ENCODE measurements around the gene MEIS2.

DNA sequence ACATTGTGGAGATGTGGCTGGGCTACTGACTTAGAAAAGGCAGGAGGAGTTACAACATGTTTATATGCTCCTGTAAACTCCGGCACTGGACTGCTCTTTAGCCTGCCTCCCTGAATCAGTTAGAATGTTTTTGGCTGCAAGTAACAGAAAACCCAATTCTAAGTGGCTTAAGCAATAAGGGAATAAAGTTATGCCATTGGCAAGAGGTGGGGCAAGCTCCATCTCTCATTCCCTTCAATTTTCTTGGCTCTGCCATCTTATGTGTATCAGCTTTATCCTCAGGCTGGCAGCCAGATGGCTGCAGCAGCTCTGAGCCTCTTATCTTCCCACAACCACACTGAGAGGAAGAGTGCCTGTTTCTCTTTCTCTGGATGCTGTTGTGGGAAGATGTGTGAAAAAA is 22.4 kb upstream of the MEIS2 start:
- TF ChIP-seq REST (tag by site-specific recombination; IDR thresholded peaks at IDR 0.05) (no peak), ZSCAN30 (tag by site-specific recombination; IDR thresholded peaks at IDR 0.05) (no peak)
- TF ChIP-seq, protein P1, sequence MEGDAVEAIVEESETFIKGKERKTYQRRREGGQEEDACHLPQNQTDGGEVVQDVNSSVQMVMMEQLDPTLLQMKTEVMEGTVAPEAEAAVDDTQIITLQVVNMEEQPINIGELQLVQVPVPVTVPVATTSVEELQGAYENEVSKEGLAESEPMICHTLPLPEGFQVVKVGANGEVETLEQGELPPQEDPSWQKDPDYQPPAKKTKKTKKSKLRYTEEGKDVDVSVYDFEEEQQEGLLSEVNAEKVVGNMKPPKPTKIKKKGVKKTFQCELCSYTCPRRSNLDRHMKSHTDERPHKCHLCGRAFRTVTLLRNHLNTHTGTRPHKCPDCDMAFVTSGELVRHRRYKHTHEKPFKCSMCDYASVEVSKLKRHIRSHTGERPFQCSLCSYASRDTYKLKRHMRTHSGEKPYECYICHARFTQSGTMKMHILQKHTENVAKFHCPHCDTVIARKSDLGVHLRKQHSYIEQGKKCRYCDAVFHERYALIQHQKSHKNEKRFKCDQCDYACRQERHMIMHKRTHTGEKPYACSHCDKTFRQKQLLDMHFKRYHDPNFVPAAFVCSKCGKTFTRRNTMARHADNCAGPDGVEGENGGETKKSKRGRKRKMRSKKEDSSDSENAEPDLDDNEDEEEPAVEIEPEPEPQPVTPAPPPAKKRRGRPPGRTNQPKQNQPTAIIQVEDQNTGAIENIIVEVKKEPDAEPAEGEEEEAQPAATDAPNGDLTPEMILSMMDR (tag by site-specific recombination; IDR thresholded peaks at IDR 0.05), result no peak

Measured in HEK293 (cell line).